Iris pigment epithelial cell (primary cell): ENCODE measurements around the gene KCTD16.

Source experiments
- DNase-seq: peaks from one replicate; pipeline ENCODE4 v3.0.0-alpha.2; 2011; ENCODE audit warnings: low read depth

The KCTD16 gene

DNA sequence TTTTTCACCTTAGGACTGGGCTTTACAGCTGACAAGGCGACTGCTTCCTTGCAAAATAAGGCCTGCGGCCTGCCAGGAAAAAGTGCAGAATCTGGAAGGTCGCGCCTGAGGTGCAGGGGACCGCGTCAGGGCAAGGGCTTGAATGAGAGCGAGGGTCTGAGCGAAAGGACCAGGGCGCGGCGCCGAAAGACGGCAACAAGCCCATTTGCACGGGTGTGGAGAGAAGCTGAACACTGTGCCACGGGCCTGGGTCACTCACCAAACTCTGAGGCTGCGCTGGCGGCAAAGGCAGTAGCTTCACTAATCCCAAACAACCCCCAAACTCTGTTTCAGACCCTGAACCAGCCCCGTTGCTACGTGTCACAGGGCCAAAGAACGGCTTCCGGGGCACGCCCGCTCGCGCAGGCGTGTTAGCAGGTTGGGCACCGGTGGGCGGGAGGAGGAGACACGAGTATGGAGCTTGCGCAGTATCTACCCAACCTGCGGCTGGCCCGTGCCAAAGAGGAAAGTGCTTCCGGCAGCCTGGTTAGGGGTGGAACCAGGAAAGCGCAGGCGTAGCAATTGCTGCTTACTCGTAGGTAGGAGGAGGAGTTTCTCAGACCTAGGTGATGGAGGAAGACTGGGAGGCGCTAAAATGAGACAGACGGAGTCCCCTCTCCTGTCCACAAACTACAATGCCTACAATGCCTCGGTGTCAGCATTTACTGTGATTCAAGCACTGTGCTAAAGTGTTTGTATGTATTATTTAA is at the start of gene KCTD16, which contains the start of gene YIPF5:
Gene KCTD16, plus strand, starts transcription at position 598 of the 749 bp plus-strand sequence.
Gene YIPF5, minus strand, starts transcription at position 384 of the 749 bp plus-strand sequence. CDS start 704 bp downstream, outside the sequence.
- DNase-seq: peak; percentile 98

DNA sequence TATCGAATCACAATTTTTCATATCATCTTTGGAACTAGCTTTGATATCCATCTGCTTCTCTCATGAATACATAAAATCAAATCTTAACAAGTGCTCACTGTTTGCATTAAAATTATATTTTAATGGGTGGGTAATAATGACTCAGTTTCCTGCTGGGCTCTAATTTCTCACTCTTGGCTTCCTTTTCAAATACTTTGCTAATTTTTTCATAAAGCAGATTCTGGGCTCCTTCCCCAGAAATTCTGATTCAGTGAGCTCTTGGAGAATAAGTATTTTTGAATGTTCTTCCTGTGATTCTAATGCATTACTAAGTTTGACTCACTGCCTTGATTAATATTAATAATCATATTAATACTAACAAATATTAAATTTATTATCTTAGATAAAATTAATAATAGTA is 49.1 kb upstream of the KCTD16 start:
- DNase-seq: peak; percentile 62

DNA sequence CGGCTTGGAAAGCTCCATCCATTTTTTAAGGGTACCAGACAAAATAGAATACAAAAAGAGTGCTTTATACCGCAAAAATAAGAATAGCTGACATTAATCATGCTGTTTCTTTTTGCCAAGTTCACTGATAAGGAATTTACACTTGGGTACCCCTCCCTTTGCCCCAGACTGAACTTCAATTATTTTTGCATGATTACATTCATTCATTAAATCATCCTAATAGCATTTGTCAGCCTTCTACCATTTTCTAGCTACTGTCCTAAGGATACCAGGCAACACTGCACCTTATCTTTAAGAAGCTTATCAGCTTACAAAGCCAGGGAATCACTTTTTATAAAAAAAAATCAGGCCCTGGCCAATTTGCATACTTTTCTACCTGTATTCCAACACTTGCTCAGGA is 48.6 kb upstream of the KCTD16 start:
- no peak for DNase-seq

DNA sequence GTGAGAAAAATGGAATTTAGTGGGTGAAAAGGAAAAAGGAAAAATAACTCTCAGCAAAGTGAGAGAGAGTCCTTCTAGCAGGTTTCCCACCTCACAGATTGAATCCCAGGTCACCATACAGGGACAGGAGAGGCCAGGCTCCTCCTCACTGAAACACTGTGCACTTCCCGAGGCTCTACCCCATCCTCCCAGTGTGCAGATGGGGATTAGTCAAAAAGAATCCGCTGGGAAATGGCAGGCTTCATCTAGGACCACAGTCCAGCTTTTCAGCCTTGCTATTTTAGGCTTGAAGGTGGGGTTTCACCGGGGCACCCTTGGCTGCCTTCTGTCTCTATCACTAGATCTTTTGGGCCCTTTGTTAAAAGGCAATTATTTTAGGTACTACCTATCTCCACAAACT is 48.0 kb upstream of the KCTD16 start:
- DNase-seq: no peak

DNA sequence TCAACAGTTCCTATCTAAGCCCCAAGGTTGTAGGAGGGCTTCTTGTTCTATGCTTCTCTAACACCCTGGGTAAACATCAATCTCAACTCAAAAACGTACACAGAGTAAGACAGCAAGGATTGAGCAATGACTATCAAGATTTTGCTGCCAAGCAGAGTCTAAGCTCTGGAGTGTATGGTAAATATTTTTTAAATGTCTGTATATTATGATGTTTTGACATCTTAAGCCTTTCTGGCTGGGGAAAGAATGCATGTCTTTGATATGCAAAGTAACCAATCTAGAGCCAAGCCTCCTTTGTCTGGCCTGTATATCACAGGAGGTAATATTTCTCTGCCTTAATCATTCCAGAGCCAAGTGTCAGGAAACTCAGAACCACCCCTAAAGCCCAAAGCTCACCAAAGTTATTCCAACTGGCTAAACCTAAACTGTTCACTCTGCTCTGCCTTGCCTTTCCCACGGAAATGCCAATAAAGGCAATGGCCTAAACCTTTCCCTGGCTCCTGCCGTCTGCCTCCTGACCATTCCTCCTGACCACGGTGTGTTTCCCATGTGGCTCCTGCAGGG is 45.4 kb upstream of the KCTD16 start:
- peak; percentile 91 for DNase-seq

DNA sequence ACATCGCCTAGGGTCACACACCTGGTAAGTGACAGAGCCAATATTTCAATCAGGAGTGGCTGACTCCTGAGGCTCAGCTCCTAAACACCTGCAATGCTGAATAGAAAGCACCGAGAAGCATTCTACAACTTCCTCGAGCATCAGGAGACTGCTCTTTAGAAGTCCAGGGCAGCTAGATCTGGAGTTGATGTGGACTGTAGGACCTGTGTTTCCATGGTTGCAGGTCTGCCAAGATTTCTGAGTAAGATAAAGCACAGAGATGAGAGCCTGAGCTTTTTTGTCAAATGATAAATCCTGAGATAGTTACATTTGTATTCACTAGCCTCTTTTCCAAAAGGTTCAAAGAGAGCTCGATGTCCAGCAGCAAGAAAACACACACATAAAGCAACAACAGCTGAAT is 44.0 kb upstream of the KCTD16 start:
- DNase-seq: peak; percentile 22

DNA sequence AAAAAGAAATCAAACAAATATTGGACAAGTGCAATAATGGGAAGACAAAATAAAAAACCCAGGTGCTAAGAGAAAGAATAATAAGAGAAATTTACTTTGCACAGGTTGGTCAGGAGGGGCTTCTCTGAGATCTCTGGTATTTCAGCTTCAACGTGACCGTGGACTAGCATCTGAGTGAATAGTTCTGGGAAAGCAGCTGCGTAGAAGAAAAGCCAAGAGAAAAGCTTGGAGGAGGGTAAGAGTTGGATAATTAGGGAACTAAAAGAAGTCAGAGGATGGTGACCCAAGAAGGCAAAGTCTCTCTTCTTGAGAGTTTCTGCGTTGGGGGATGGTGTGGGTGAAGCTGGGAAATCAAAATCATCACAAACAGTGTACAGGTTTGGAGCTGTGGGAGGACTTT is 41.8 kb upstream of the KCTD16 start:
- no peak for DNase-seq

DNA sequence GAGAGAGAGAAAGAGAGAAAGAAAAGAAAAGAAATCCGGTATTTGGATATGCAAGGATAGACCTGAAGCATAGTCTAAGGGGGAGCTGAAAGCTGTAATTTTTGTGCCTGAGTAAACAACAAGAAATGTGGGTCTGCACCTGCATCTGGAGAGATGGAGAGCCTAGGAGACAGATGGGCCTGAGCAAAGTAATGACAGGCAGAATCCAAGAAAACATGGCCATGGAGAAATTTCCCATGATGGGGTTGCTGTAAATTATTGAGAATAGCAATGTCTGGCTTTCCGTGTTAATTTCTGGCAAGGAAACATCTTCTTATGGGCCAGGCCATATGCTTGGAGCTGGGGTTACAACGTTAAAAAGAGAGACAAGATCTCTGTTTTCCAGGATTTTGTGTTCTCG is 40.4 kb upstream of the KCTD16 start:
- DNase-seq: no peak

DNA sequence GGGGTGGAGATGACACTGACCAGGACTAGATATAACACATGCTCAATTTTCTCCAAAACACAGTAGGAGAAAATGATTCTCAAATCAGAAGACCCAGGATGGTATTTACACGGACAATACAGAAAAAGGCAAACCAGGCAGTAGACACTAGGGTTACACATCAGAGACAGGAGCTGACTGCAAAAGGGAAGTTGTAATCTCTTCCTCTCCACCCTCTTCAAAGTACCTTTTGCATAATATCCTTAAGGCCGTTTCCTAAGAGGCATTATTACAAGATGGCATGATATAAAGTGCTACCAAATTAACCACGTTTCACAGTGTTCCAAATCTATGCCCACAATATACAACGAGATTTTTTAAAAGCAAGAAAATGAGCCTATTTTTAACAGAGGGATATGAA is 39.4 kb upstream of the KCTD16 start:
- no peak for DNase-seq

DNA sequence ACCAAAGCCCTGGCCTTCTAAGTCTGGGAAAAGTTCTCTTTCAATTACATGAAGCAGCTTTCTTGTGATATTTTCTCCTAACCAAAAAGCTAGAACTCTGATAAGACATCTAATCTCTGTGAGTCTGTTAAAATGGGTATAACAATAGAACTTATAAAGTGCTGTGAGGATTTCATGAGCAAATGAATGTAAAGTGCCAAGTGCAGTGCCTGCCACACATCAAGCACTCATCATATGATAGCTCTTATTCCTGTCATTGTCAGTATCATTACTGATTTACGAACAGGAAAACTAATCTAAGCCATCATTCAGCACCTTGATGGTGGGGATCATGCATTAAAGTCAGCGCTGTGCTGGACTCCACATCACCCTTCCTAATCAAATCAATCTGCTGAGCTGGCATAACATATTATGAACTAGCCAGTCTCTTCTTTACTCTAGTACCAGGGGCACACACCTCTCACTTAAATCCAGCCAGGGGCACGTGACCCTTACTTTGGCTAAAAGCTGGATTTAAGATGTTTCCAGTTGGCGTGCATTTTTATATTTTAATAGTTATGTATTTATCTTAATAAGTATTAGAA is 37.5 kb upstream of the KCTD16 start:
- DNase-seq: no peak

DNA sequence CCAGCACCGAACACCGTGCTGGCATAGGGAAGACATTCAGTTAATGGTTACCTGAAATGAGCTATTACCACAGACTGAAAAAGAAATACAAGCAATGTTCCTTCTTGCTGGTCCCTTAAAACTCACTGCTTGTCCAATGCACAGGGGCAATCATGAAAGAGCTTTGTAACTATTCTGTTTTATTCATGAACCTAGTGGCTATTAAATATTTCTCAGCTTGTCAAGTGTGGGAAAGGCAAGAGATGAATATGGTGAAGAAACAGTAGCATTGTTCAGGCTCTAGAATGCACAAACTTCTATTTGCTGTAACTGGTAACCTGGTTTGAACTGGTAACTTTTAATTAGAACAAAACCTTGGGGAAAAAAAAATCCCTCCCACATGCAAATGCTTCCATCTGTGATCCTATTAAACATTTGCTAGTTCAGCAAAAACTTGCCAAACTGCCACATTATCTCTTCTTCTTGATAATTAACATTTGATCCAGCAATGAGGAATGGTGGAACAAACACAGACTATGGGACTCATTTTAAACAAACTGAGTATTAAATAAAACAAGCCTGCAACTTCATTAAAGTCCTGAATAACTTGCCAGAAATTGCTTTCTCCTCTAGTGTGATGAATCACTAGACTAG is 36.4 kb upstream of the KCTD16 start:
- DNase-seq: no peak

DNA sequence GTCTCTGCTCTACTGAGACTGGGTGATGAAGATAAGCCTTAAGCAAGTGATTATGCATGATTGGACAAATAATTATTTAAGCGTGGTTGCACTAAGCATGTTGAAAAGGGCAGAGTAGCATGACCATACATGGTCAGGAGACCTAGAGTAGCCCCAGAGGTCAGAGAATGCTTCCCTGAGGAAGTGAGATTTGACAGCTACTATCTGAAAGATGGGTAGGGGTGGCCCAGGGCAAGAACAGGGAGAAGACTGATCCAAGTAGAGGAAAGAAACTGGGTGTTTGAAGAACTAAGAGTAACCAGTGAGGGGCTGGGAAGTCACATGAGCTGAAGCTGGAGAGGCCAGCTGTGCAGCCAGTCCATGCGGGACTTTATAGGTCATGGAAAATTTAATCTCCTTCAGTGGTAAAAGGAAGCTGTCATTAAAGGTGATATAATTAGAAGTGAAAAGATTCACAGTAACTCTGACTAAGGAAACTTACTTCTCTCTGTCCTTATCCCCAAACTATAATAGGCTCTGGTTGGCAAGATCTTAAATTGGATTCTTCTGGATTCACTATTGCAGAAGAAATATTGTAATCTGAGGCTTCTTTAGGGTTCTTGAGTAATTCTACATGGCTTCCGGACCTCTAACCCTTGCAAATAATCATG is 35.4 kb upstream of the KCTD16 start:
- DNase-seq: no peak

DNA sequence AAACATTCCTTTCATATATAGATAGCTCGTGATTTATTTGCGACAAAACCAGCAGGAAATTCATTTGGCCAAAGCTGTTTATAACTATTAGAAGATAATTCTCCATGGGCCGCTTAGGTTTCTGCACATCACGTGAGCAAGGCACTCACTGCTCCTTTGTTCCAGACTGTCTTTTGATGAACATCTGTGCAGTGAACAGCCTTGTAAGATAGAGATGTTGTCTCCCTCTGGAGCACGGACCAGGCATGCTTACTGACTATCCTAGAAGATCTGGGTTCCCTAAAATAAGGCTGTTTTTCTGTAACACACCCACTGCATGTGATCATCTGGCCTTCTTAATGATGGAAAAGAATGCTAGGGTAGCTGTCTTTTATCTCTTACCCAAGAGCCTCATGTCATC is 31.1 kb upstream of the KCTD16 start:
- peak; percentile 40 for DNase-seq

DNA sequence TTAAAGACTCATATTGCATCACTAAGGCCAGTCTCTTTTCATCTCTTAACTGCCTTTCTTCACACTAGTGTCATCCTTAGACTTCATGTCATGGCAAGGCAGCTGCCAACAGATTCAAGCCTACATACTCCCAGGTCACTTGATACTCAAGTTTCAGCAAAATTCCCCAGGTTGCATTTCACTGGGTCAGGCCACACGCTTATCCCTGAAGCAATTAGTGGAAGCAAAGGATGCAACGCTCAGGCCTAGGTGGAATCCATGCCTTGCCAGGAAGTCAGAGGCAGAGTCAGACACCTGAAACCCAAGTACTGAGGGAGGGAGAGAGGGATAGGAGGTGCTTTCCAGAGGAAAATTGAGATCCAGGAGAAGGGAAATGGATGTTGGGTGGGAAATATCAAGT is 29.1 kb upstream of the KCTD16 start:
- no peak for DNase-seq

DNA sequence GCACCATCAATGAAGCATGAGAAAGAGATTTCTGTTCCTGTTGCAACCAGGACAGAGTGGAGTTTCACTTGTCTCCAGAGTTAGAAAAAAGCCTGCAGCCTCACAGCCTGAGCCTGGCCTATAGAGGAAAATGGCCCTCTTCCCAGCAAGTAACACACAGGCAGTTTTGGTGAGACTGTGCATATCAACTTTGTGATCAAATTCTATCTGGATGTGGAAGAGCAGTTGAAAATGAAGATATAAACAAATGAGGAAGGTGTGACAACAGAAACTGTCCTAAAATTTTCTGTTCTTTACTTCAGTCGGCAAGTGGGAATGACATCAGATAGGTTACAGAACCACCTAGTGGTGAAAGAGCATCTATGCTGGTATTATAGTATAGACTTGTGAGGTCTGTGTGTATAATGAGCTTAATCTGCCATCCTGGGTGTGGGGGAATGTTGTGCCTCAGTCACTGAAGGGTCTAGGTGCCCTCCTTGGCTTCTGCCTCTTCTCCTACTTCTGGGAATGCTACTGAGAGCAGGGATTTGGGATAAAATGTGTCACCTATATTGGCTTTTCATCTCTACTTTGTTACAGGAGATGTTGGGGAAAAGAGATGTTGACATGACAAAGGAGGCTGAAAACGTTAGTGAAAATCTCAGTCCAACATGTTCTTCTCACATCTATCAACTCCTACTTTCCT is 28.4 kb upstream of the KCTD16 start:
- DNase-seq: peak; percentile 62

DNA sequence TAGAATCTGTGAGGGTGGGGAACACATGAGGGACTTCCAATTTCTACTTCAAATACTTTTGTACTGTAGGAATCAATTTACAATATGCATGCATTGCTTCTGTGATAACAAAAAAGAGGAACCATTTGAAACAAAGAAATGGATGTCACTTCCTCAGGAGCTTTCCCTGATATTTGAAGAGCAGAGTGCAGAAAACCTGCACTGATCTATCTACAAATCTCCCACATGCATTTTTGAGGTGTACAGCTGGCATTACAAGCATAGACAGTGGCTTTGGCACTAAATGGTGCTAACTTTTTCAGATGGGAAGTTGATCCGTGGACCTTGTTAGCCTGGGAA is 27.9 kb upstream of the KCTD16 start:
- no peak for DNase-seq

DNA sequence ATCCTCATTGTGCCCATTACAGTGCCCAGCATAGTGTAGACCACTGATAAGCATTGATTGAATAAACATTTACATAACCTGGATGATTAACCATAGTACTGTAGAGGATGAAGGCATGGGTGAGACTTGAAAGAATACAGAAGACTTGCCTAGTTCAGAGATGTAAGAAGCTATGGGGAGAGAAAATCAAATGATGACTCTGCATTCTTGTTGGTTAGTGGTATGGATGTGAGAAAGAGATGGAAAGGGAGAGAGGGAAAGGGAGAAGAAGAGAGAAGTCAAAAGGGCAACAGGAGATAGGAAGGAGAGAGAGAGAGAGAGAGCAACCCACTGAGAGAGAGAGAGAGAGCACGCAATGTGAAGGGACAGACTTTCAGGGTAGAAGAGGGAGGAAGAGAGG is 27.0 kb upstream of the KCTD16 start:
- no peak for DNase-seq

DNA sequence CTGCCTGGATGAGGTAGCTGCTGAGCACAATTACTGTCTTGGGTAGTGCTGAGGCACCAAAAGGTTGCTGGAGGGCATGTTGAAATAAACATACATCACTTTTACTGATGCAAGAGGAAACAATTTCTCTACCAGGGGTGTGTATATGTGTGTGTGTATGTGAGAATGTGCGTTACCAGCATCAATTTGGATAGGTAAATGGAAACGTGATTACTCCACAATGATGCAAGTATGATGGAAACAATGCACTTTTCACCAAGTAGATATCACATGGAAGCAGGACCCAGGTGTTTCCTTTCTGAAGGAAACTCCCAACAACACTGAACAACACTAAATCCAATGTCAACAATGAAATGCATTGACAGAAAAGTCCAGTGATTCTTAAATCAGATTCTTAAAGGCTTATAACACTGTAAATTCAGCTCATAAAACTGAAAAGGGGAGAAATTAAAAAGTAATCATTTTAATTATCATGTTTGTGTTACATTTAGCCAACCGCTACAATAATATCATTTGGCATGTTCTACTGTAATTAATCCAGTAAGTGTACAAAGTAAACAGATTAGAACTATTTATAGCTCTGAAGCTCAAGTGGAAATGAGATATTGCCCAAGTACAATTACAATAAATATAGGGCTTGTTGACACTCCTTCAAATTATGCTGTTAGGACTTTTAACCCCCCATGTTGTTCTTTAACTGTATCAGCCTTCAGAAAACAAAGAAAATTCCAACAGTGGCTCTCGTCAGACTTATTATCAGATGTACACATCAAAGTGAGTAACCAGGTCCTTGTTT is 25.5 kb upstream of the KCTD16 start:
- no peak for DNase-seq

DNA sequence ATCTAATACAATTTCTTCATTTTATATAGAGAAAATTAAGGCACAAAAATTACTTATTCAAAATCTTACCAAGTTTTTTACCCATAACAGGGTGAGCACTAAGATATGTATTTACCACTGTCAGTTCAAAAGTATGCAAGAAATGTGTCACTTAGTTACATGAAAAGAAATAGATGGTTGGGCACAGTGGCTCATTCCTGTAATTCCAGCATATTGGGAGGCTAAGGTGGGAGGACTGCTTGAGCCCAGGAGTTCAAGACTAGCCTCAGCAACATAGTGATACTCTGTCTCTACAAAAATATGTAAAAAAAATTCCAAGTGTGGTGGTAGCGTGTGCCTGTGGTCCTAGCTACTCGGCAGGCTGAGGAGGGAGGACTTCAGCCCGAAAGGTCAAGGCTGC is 19.6 kb upstream of the KCTD16 start:
- DNase-seq: peak; percentile 37

DNA sequence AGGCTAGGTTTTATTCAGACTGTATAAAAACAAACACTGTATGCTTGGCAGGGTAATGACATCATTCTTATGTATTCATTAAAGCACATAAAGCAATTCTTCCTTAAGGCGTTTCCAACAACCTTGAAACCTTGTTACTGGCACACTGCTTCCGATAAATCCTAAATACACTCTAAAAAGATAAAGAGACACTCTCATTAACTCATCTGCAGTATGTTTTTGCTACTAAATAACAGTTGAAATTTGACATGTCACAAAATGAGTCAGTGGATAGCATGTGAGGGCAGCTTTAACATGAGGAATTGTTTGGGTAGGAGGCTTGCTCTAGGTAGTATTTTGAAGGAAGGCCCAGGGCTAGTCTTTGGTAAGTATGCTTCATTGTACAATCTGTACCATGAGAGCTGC is 13.9 kb upstream of the KCTD16 start:
- DNase-seq: peak; percentile 42

DNA sequence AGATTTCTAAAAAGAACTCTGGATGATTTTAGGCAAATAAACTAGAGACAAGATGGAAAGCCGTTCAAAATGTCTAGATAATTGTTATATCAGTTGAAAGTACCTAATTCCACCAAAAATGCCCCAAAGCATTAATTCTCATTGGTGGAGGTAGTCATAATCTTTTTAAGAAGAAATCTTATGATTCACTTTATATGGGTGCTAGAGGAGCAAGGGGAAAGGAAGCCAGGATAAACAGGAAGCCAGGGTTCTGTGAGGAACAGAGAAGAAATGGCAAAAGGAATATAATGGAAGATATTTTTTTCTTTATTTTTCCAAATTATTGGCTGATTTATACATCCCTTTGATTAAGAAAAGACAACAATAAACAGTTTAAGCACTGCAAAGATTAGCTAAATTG is 8.0 kb upstream of the KCTD16 start:
- peak; percentile 48 for DNase-seq
